Measurements from ENCODE around the gene HSPA6.

GRCh38 chr1:161497961-161498360 lies 26.4 kb upstream of the HSPA6 start:
- no peak for TF ChIP-seq CTCF (conservative IDR thresholded peaks at IDR 0.05)
- no peak for TF ChIP-seq EZH2 (IDR thresholded peaks at IDR 0.05; ENCODE audit: low read depth)

Data from PC-9 (cell line).